ENCODE data around the gene BMP8A. TPM values are rescaled to one million over a fixed set of nuclear protein-coding genes. Genes with fewer than 3 reads are reported as not detected.

Gene BMP8A
- total RNA-seq, 1 donor from 2014 or later: 0.30 TPM

- intact Hi-C loops (cut with DNase I): loop anchor here (10.0 kb wide), 1 partner anchor 451 kb away; no protein-coding TSS in a partner anchor
- ATAC-seq (ENCODE audit: poor library complexity) (no peak), DNase-seq (no peak)
Measured at GRCh38 chr1:39545531-39545930, 54.1 kb downstream of the BMP8A start.

- intact Hi-C loops (cut with DNase I): no loop called here
- DNase-seq (no peak), ATAC-seq (ENCODE audit: poor library complexity) (no peak)
Measured at GRCh38 chr1:39554277-39554676, 62.8 kb downstream of the BMP8A start.

DNA sequence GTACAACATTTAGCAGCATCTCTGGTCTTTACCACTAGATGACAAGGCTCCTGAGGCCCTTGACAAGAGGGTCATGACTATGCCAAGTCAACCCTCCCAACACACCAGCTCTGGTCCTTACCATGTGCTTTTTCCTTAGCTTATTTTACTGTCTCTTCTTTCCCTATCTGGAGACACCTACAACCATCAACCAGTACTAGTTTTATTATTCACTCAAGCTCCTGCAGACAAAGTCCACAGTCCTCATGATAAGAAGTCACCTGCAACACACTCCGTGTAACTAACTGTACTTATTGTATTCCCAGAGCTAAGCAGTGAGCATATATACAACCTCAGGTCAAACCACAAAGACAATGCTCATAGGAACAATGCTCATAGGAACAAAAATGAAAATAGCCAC, 69.8 kb downstream of the BMP8A start:
- ATAC-seq (ENCODE audit: poor library complexity) (no peak), DNase-seq (no peak)
- intact Hi-C loops (cut with DNase I): no loop called here

DNA sequence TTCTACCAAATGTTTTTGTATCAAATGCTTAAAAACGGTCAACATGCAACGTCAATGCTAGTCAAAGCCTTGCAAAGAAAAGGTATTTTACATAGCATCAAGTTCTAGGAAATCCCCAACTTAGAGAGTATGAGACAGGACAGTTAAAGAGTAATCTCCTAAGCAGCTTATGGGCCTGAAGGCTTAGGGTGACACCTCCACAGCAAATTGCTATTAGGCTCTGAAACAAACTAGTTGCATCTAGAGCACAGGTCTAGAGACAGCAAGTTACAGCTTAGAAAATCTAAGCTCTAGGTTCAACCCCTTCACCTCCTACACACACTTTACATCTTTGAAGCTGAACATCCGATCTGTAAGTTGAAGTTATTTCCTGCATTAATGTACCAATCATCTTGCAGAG, 71.5 kb downstream of the BMP8A start:
- no peak for DNase-seq
- no peak for ATAC-seq (ENCODE audit: poor library complexity)
- intact Hi-C loops (cut with DNase I): no loop called here

- intact Hi-C loops (cut with DNase I): no loop called here
- ATAC-seq (ENCODE audit: poor library complexity) (no peak), DNase-seq (no peak)
Measured at GRCh38 chr1:39563669-39564068, 72.2 kb downstream of the BMP8A start.

- intact Hi-C loops (cut with DNase I): no loop called here
- ATAC-seq (ENCODE audit: poor library complexity) (no peak), DNase-seq (no peak)
Measured at GRCh38 chr1:39564340-39564739, 72.9 kb downstream of the BMP8A start.

GRCh38 chr1:39564941-39565340, 73.5 kb downstream of the BMP8A start:
- intact Hi-C loops (cut with DNase I): no loop called here
- DNase-seq: no peak
- no peak for ATAC-seq (ENCODE audit: poor library complexity)

DNA sequence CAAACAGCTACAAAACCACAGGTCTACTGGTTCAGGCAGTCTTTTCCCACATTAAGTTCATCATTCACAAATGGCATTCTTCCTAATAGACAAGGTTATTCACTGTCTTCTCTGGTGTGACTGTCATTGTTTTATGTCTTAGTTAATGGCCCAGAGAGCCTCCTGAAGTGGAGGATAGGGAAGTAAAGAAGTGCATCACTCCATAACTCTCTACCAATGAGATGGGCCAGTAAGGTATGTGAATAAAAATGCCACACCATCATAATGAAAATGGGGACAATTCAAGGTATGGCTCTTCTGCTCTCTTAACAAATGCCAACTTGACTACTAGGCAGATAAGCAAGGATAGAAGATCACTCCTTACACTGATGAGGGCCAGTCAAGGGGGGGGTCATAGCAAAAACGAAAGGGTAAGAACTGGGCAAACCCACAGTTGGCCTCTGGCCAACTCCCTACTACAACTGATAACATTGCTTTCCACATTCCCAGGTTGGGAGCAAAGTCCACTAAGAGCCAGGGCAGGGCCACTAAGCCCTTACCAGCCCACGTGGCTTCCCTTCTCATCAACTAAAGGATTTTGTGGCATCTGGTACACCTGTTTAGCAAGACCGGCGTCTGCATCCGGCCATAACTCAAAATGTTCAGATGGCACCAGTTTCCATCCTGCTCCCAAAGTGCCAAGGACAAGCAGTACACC, 75.2 kb downstream of the BMP8A start:
- intact Hi-C loops (cut with DNase I): no loop called here
- ATAC-seq (ENCODE audit: poor library complexity) (peak; percentile 23), DNase-seq (no peak)

DNA sequence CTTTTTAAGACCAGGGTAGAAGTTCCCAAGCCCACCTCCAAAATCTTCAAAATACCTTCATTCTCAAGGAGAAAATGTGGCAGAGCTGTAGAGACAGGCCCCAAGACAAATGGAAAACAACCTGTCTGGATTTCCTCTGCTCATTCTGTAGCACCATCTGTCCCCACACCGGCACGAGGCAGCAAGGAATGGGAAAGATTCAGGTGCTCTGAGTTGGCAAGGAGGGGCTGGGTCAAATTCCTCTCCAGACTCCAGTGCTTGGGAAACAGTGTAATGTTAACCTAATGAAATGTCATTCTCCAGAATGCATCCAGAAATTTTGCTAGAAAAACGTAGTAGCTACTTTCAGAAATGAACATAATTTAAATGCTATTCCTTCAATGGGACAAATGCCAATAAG, 75.9 kb downstream of the BMP8A start:
- no peak for ATAC-seq (ENCODE audit: poor library complexity)
- intact Hi-C loops (cut with DNase I): no loop called here
- no peak for DNase-seq

GRCh38 chr1:39568208-39568607, 76.8 kb downstream of the BMP8A start:
- intact Hi-C loops (cut with DNase I): no loop called here
- ATAC-seq (ENCODE audit: poor library complexity): no peak
- DNase-seq: no peak

GRCh38 chr1:39569034-39569433, 77.6 kb downstream of the BMP8A start:
- intact Hi-C loops (cut with DNase I): no loop called here
- DNase-seq: no peak
- no peak for ATAC-seq (ENCODE audit: poor library complexity)

- no peak for ATAC-seq (ENCODE audit: poor library complexity)
- intact Hi-C loops (cut with DNase I): no loop called here
Measured at GRCh38 chr1:39570477-39571177, 79.2 kb downstream of the BMP8A start.

DNA sequence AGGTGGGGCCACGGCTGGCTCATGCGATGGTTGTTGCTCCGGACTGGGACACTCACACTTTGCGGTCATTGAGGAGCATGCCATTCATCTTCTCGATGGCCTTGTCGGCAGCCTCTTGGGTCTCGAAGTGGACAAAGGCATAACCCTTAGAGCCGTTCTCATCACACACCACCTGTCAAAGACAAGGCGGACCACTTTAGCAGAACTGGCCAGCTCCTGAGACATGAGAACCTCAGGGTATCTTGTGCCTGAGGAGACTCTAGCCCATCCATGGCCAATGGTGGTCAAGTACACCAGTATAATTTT, 79.7 kb downstream of the BMP8A start:
- DNase-seq (no peak), ATAC-seq (ENCODE audit: poor library complexity) (no peak)
- intact Hi-C loops (cut with DNase I): no loop called here

More at GRCh38 chr1:39570477-39571177, 79.2 kb downstream of the BMP8A start:
- no peak for DNase-seq

DNA sequence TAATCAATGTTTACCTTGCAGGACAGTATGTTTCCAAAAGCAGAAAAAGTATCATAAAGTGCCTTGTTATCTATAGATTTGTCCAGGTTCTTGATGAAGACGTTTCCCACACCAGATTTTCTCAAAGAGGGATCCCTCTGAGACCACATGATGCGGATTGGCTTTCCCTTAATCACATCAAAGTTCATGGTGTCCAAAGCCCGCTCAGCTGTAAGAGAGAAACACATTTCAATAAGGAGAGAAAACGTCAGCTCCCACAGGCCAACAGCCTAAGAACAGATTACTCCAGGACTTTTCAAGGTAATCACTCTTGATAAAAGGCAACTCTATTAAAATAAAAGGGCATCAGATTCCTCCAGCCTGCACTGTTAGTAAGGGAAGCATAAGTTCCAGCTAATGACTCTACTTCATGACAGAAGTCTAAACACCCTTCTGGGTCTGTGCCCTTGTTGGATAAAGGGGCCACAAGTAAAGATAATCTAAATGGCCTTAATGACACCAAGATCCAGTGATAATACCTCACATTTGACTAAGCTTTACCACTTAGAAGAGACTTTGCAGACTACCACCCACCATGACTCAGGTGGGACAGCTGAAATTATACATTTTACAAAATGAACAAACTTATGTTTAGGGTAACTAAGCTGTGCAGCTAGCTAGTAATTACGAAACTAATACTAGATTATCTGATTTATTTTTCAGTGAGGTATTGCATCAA, 81.1 kb downstream of the BMP8A start:
- DNase-seq (no peak), ATAC-seq (ENCODE audit: poor library complexity) (no peak)
- intact Hi-C loops (cut with DNase I): no loop called here

GRCh38 chr1:39573097-39573465, 81.6 kb downstream of the BMP8A start:
- ATAC-seq (ENCODE audit: poor library complexity) (no peak), DNase-seq (no peak)
- intact Hi-C loops (cut with DNase I): no loop called here

DNA sequence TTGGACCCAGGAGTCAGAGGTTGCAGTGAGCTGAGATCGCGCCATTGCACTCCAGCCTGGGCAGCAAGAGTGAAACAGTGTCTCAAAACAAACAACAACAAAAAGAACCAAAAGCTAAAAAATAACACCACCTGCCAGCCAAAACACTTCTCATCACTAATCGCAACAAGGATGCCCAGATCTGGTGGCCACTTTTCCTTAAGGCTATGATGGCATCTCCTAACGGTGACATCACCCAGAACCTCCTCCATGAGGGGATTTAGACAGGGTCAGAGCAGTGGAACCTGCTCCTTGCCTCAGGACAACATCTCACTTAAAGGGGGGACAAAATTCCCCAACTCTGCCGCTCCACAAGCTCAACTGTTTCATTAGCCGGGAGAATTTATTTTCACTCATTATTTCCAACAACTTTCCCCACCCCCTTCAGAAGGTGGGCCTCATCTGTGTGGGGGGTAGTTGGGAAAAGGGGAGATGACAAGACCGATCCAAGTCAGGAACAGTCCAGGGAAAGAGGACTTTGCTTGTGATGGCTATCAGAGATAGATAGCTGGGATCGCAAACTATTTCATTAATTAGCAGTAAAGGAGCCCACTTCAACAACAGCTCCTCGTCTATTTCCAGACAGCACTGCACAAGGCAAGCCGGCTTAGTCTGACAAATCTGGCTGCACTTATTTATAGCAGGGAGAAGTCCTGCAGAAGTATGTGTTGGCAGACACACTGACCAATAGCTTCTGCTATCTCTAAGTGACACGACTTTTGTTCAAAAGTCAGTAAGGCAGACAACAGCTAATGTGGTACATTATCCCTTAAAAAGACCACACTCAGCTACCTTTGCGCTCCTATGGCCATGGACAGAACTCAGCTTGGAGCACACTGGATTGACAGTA, 82.5 kb downstream of the BMP8A start:
- intact Hi-C loops (cut with DNase I): no loop called here
- peak; percentile 68 for ATAC-seq (ENCODE audit: poor library complexity)
- DNase-seq: no peak

DNA sequence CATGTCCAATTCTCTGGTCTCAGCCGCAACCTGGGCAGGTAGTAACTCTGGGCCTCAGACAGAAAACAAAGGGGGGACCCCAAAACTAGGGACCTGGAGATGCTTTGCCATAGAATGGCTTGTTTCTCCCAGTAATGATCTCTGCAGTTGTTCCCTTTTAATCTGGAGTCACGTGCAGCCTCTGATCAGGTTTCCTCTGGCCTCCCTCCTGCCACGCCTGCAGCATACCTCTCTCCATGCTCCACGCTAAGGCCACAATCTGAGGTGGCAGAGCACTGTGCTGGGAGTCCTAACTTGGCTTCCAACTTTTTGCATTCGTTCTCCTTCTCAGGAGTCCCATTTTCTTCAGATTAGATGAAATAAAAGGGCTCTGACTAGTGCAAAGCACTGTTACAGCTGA, 83.2 kb downstream of the BMP8A start:
- ATAC-seq (ENCODE audit: poor library complexity): peak; percentile 44
- no peak for DNase-seq
- intact Hi-C loops (cut with DNase I): no loop called here
